Activated CD4-positive, alpha-beta T cell treated with anti-CD3 and anti-CD28 coated beads, Interleukin-2, amount 50 U/mL, for 24 hours (primary cell): Measurements from ENCODE around the gene HS3ST5.
"Not testable (repeated sequence)": the region's sequence is repeated elsewhere in the genome, so short reads cannot be mapped to it uniquely, and the experiment has no call there.

Source experiments
- DNase-seq, 2 donors: peaks; one replicate each; pipeline ENCODE4 v3.0.0-alpha.2; 2020; ENCODE audit warnings: low read depth in 1 of 2, low spot score in 1 of 2

HS3ST5 gene

DNA sequence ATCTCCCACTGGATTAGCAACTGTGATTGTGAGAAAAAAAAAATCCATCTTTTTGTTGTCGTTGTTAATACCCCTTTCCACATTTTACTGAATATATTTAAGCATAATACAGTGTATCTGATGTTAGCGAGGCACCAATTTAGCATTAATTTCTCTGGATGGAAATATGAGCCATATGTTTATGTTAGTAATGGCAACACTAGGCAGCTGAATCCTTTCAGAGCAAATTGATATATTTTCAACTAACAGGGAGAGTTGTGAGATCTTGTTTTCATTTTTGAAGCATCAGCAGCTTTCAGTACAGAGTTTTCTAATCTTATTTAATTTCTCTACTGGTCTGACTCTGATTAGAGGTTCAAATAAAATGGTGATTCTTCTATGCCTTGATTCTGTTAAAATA is 287.1 kb downstream of the HS3ST5 start:
- no peak for DNase-seq

- no peak for DNase-seq
Observed at GRCh38 chr6:114055349-114055748, 287.5 kb downstream of the HS3ST5 start.

DNA sequence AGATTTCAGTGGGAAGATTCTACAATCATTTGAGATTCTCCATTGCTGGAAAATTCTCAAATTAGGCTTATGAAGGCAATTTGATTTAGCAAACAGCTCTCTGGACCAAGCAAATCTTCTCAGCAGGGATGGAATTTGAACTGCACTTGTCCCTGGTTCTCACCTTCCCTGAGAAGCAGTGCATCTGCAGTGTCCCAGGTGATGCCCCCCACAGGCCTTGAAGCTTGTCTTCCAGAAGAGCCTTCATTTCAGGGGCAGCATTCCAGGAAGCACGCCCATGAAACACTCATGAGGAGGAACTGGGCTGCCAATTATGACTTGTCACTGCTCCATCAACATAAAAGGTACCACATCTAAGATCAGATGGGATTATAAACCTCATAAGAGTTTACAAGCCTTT is 289.0 kb downstream of the HS3ST5 start:
- no peak for DNase-seq

DNA sequence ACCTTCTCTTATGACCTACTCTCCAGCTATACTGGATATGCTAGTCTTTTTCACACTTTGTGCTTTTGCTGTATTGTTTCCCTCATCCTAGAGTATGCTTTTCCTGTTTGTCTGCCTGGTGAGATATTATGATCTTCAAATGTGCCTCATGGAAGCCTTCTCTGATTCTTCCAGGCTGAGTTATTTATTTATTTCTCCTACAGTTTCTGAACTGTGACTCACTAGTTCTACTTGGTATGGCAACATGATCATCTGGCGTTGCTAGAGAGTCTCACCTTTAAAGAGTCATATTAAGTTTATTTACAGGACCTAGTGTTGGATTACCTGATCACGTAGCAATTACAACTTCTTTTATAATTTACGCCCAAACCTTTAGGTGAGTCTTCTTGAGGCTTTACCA is 290.7 kb downstream of the HS3ST5 start:
- no peak for DNase-seq

DNA sequence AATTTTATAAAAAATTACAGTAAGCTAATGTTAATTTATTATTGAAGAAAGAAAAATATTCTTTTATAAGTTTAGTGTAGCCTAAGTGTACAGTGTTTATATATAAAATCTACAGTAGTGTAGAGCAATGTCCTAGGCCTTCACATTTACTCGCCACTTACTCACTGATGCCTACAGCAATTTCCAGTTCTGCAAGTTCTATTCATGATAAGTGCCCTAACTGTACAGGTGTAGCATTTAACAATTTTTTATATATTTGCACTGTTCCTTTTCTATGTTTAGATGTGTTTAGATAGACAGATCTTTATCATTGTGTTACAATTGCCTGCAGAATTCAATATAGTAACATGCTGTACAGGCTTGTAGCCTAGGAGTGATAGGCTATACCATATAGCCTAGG is 291.8 kb downstream of the HS3ST5 start:
- DNase-seq: no peak

DNA sequence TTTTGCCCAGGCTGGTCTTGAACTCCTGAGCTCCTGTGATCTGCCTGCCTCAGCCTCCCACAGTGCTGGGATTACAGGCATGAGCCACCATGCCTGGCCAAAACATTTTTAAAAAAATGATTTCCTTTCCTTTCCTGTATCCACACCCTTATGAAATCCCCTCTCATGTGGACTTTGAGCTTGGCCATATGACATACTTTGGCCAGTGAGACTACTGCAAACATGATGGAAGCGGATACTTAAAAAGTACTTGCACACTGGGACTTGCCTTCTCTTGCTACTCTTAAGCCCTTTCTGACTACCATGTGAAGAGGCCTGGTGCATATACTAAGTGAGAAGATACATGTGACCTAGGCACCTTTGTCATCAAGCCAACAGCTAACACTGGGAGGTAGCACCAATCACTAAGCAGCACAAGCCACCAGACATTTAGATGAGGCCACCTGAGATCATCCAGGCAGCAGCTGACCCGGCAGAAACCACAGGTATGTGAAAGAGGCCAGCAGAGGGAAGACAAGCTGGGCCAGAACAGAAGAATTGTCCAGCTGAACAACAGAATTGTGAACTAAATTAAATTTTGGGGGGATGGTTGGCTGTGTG is 293.4 kb downstream of the HS3ST5 start:
- no peak for DNase-seq

- DNase-seq: not testable (repeated sequence)
Observed at GRCh38 chr6:114044566-114044965, 298.3 kb downstream of the HS3ST5 start.

GRCh38 chr6:114042267-114043016 is 300.4 kb downstream of the HS3ST5 start:
- DNase-seq: no peak

GRCh38 chr6:114040871-114041270 is 302.0 kb downstream of the HS3ST5 start:
- DNase-seq: no peak

- DNase-seq: no peak
Observed at GRCh38 chr6:114039841-114040240, 303.0 kb downstream of the HS3ST5 start.

DNA sequence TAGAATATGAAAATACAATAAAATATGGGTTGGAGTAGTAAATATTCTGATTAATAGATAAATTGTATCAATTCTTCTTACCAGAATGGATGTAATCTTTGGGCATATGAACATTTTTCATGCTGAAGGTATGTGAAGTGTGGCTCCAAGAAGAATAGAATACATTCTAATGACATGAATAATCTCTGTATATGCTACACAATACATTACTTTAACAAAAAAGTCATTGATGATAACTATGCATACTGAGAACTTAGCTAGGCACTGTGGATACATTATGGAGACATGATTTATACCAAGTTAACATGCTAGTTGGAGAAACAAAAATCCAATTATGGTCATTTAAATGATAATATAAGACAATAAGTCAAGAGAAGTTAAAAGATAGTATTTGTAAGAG is 309.2 kb downstream of the HS3ST5 start:
- DNase-seq: no peak

GRCh38 chr6:114032721-114033120 is 310.1 kb downstream of the HS3ST5 start:
- no peak for DNase-seq

DNA sequence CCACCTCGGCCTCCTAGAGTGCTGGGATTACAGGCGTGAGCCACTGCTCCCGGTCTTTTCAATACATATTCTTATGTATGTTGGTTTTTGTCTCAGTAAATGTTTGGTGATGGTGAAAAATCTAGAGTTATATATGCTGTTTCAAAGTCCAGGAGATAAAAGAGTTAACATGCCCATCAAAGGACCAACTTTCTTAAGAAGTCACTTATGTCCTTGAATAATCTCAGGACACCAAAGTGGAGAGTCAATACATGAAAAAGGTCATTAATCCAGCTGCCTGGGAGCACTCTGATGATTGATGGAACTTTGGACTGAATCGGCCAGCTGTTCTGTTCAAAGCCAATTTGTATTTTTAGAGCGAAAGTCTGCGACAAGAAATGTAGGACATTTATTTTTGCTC is 312.1 kb downstream of the HS3ST5 start:
- no peak for DNase-seq

DNA sequence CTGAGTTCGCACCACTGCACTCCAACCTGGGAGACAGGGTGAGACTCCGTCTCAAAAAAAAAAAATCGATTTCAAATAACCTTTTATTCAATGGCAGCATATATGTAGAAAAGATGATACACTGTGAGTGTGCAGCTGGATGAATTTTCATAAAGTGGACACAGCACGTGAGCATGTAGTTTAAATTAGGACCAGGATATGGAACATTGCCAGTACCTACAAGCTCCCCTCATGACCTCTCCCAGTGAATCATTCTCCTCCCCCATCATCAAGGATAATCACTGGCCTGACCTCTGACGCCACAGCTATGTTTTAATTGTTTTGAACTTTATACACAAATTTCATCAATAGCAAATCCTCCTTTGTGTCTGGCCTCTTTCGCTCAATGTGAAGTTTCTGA is 318.1 kb downstream of the HS3ST5 start:
- no peak for DNase-seq

DNA sequence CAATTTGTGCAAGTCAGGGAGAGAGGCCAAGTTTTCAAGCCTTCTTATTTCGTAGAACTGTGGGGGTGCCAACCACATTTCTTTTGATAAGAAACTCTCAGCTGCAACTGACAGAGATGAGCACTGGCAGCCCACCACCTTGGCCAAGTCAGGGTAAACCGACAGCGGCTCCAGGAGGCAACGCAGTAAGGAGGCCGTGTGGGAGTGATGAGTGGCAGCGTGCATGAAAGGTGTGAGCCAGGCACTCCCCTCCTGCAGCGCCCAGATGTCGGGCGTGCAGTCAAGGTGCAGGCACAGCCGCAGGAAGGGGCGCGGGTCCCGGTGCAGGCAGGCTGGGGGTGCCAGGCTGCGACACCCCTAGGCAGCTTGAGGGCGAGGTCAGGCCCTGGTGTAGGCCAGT is 322.6 kb downstream of the HS3ST5 start:
- no peak for DNase-seq

DNA sequence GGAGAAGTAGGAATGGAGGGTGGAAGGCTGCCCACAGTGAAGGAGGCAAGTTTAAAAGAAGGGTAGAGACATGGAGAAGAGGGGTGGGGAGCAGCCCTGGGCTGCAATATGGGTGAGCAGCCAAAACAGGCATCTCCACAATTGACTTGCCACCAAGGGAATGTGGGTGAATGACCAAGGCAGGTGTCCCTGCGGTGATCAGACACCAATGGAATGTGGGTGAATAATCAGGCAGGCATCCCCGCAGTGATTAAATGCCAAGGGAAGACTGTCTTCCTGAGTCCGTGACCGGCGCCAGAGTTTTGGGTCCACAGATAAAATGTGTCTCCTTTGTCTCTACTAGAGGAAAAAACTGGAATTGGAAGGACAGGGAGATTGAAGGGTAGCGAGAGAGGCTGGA is 325.7 kb downstream of the HS3ST5 start:
- DNase-seq: not testable (repeated sequence)

GRCh38 chr6:114014106-114014505 is 328.7 kb downstream of the HS3ST5 start:
- not testable (repeated sequence) for DNase-seq

GRCh38 chr6:114011486-114011885 is 331.3 kb downstream of the HS3ST5 start:
- not testable (repeated sequence) for DNase-seq

- no peak for DNase-seq
Observed at GRCh38 chr6:114010540-114010939, 332.3 kb downstream of the HS3ST5 start.

GRCh38 chr6:114009192-114009591 is 333.6 kb downstream of the HS3ST5 start:
- no peak for DNase-seq

- DNase-seq: no peak
Observed at GRCh38 chr6:114008331-114008730, 334.5 kb downstream of the HS3ST5 start.

GRCh38 chr6:114007516-114007915 is 335.3 kb downstream of the HS3ST5 start:
- peak in 1 of 2 donors; percentile 6 for DNase-seq
